ENCODE measurements around the gene SPDL1.

SPDL1 gene

GRCh38 chr5:169574134-169574646, 9.4 kb upstream of the SPDL1 start:
- H3K27ac ChIP-seq (replicated peaks): no peak overlapping the region
- DNase-seq (ENCODE audit: low read depth in 1 of 2, low spot score in 1 of 2): no peak
- TF ChIP-seq SPI1 (IDR thresholded peaks at IDR 0.05; ENCODE audit: borderline replicate concordance, low read depth) (no peak), REST (IDR thresholded peaks at IDR 0.05; ENCODE audit: insufficient replicate concordance, low read depth) (no peak), GABPA (IDR thresholded peaks at IDR 0.05; ENCODE audit: low read depth) (no peak), CTCF (IDR thresholded peaks at IDR 0.05; ENCODE audit: insufficient read depth, low read length) (no peak), POLR2AphosphoS5 (IDR thresholded peaks at IDR 0.05; ENCODE audit: low read depth) (no peak)
- H3K27me3 ChIP-seq (ENCODE audit: insufficient read depth, poor library complexity, severe bottlenecking): peaks cover 15% of the 10 kb centered on the region
- H3K4me3 ChIP-seq (replicated peaks; ENCODE audit: insufficient read depth, low read length): no peak overlapping the region

- Histone ChIP-seq H3K27me3 (ENCODE audit: insufficient read depth, poor library complexity, severe bottlenecking) (peaks cover 11% of the 10 kb centered on the region), H3K4me3 (replicated peaks; ENCODE audit: insufficient read depth, low read length) (no peak overlapping the region), H3K27ac (replicated peaks) (no peak overlapping the region)
- TF ChIP-seq POLR2AphosphoS5 (IDR thresholded peaks at IDR 0.05; ENCODE audit: low read depth): no peak
- no peak for TF ChIP-seq CTCF (IDR thresholded peaks at IDR 0.05; ENCODE audit: insufficient read depth, low read length)
- no peak for DNase-seq (ENCODE audit: low read depth in 1 of 2, low spot score in 1 of 2)
These were observed 7.4 kb upstream of the SPDL1 start for GRCh38 chr5:169576181-169576598.

- no peak overlapping the region for H3K27ac ChIP-seq (replicated peaks)
- peaks cover 10% of the 10 kb centered on the region for H3K27me3 ChIP-seq (ENCODE audit: insufficient read depth, poor library complexity, severe bottlenecking)
- TF ChIP-seq CTCF (IDR thresholded peaks at IDR 0.05; ENCODE audit: insufficient read depth, low read length) (no peak), POLR2AphosphoS5 (IDR thresholded peaks at IDR 0.05; ENCODE audit: low read depth) (no peak), REST (IDR thresholded peaks at IDR 0.05; ENCODE audit: insufficient replicate concordance, low read depth) (no peak), SPI1 (IDR thresholded peaks at IDR 0.05; ENCODE audit: borderline replicate concordance, low read depth) (no peak), GABPA (IDR thresholded peaks at IDR 0.05; ENCODE audit: low read depth) (no peak)
- DNase-seq (ENCODE audit: low read depth in 1 of 2, low spot score in 1 of 2): no peak
- H3K4me3 ChIP-seq (replicated peaks; ENCODE audit: insufficient read depth, low read length): no peak overlapping the region
These were observed 5.6 kb upstream of the SPDL1 start for GRCh38 chr5:169577951-169578350.

- DNase-seq (ENCODE audit: low read depth in 1 of 2, low spot score in 1 of 2): no peak
- H3K4me3 ChIP-seq (replicated peaks; ENCODE audit: insufficient read depth, low read length): no peak overlapping the region
- H3K27me3 ChIP-seq (ENCODE audit: insufficient read depth, poor library complexity, severe bottlenecking): no peaks in the 10 kb centered on the region
- TF ChIP-seq POLR2AphosphoS5 (IDR thresholded peaks at IDR 0.05; ENCODE audit: low read depth) (no peak), CTCF (IDR thresholded peaks at IDR 0.05; ENCODE audit: insufficient read depth, low read length) (no peak), REST (IDR thresholded peaks at IDR 0.05; ENCODE audit: insufficient replicate concordance, low read depth) (no peak), SPI1 (IDR thresholded peaks at IDR 0.05; ENCODE audit: borderline replicate concordance, low read depth) (no peak), GABPA (IDR thresholded peaks at IDR 0.05; ENCODE audit: low read depth) (no peak)
- H3K27ac ChIP-seq (replicated peaks): no peak overlapping the region
These were observed 2.6 kb upstream of the SPDL1 start for GRCh38 chr5:169580964-169581363.
